C4-2B (cell line): ENCODE results near the gene CERS2.

Source experiments
- ZFX ChIP-seq: fragments of 450-650 bp; IDR thresholded peaks from 2 replicates; pipeline ENCODE4 v1.6.1; 2017
- TF ChIP-seq, protein P1 (sequence below): fragments of 450-650 bp; conservative IDR thresholded peaks from 2 replicates; pipeline ENCODE4 v1.5.1; 2017; ENCODE audit warnings: mild to moderate bottlenecking

DNA sequence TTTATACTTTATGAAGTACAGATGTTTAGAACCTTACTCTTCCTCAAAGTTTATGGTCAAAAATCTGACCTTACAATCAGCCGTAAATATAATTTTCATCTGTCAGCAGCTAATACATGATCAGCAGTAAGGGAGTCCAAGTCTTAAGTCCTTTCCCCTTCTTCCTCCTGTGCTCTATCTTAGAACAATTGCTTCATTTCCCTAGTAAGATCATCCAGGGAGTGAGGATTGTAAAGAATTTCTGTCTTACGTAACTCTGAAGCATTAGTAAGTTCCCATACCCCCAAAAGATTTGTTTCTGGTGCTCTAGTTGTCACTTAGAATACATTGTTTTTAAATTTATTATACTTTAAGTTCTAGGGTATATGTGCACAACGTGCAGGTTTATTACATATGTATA is 46.3 kb downstream of the CERS2 start:
- TF ChIP-seq, protein P1, sequence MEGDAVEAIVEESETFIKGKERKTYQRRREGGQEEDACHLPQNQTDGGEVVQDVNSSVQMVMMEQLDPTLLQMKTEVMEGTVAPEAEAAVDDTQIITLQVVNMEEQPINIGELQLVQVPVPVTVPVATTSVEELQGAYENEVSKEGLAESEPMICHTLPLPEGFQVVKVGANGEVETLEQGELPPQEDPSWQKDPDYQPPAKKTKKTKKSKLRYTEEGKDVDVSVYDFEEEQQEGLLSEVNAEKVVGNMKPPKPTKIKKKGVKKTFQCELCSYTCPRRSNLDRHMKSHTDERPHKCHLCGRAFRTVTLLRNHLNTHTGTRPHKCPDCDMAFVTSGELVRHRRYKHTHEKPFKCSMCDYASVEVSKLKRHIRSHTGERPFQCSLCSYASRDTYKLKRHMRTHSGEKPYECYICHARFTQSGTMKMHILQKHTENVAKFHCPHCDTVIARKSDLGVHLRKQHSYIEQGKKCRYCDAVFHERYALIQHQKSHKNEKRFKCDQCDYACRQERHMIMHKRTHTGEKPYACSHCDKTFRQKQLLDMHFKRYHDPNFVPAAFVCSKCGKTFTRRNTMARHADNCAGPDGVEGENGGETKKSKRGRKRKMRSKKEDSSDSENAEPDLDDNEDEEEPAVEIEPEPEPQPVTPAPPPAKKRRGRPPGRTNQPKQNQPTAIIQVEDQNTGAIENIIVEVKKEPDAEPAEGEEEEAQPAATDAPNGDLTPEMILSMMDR: no peak
- no peak for TF ChIP-seq ZFX
